KMS-11 (cell line): ENCODE data around the gene WASF2.
"Not testable (repeated sequence)": the region's sequence is repeated elsewhere in the genome, so short reads cannot be mapped to it uniquely, and the experiment has no call there.

ENCODE experiments used
- H2AFZ ChIP-seq: fragments of 200-600 bp; sonication (generic); 2 replicates; pipeline ENCODE4 v1.6.1; 2016; ENCODE audit warnings: antibody characterized with exemption, mixed run types, low read depth
- H3K27ac ChIP-seq: fragments of 200-600 bp; sonication (generic); 2 replicates; pipeline ENCODE4 v1.6.1; 2016; ENCODE audit warnings: mild to moderate bottlenecking, mixed run types
- H3K27me3 ChIP-seq: fragments of 200-600 bp; sonication (generic); 2 replicates; pipeline ENCODE4 v1.6.1; 2017; ENCODE audit warnings: mild to moderate bottlenecking, low read depth, mixed run types, moderate library complexity; ENCODE audit not compliant: insufficient read depth
- H3K36me3 ChIP-seq: fragments of 200-600 bp; sonication (generic); 2 replicates; pipeline ENCODE4 v1.6.1; 2017; ENCODE audit warnings: mild to moderate bottlenecking, mixed run types; ENCODE audit not compliant: insufficient read depth
- H3K4me1 ChIP-seq: fragments of 200-600 bp; sonication (generic); 2 replicates; pipeline ENCODE4 v1.6.1; 2016; ENCODE audit warnings: mild to moderate bottlenecking, low read depth, mixed run types; ENCODE audit not compliant: poor library complexity, severe bottlenecking
- H3K4me2 ChIP-seq: fragments of 200-600 bp; sonication (generic); 2 replicates; pipeline ENCODE4 v1.7.0; 2016; ENCODE audit warnings: mild to moderate bottlenecking, mixed run types
- H3K4me3 ChIP-seq: fragments of 200-600 bp; sonication (generic); IDR thresholded peaks from 2 replicates; pipeline ENCODE4 v1.6.1; 2017; ENCODE audit warnings: low read depth, low read length, mixed read lengths; ENCODE audit not compliant: insufficient read depth
- H3K79me2 ChIP-seq: fragments of 200-600 bp; sonication (generic); 2 replicates; pipeline ENCODE4 v1.6.1; 2016; ENCODE audit warnings: low read depth, mixed run types; ENCODE audit not compliant: insufficient read depth
- H3K9ac ChIP-seq: fragments of 200-600 bp; sonication (generic); 2 replicates; pipeline ENCODE4 v1.6.1; 2016; ENCODE audit warnings: mild to moderate bottlenecking, mixed run types
- H4K20me1 ChIP-seq: fragments of 200-600 bp; sonication (generic); 2 replicates; pipeline ENCODE4 v1.6.1; 2016; ENCODE audit warnings: mild to moderate bottlenecking, mixed run types; ENCODE audit not compliant: insufficient read depth
- TF ChIP-seq, protein P1 (sequence below): fragments of 200-600 bp; sonication (generic); conservative IDR thresholded peaks from 2 replicates; pipeline ENCODE4 v1.6.1; 2017; ENCODE audit warnings: low read depth, mild to moderate bottlenecking, antibody characterized with exemption, low read length, moderate library complexity, mixed read lengths

Gene WASF2

GRCh38 chr1:27438621-27439061, 51.3 kb downstream of the WASF2 start:
- no peak overlapping the region for H3K4me3 ChIP-seq
- TF ChIP-seq, protein P1, sequence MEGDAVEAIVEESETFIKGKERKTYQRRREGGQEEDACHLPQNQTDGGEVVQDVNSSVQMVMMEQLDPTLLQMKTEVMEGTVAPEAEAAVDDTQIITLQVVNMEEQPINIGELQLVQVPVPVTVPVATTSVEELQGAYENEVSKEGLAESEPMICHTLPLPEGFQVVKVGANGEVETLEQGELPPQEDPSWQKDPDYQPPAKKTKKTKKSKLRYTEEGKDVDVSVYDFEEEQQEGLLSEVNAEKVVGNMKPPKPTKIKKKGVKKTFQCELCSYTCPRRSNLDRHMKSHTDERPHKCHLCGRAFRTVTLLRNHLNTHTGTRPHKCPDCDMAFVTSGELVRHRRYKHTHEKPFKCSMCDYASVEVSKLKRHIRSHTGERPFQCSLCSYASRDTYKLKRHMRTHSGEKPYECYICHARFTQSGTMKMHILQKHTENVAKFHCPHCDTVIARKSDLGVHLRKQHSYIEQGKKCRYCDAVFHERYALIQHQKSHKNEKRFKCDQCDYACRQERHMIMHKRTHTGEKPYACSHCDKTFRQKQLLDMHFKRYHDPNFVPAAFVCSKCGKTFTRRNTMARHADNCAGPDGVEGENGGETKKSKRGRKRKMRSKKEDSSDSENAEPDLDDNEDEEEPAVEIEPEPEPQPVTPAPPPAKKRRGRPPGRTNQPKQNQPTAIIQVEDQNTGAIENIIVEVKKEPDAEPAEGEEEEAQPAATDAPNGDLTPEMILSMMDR, result no peak
- no peaks in the 10 kb centered on the region for H3K27me3 ChIP-seq
- no peaks in the 10 kb centered on the region for H3K36me3 ChIP-seq
- peak overlapping the region; percentile 29; the same call in 1 of the 2 replicates for H3K27ac ChIP-seq
- peak overlapping the region; percentile 13; the same call in 1 of the 2 replicates for H3K4me2 ChIP-seq
- H3K4me1 ChIP-seq, result peaks cover 40% of the 10 kb centered on the region
- H3K9ac ChIP-seq, result no peak overlapping the region
- H3K79me2 ChIP-seq, result peaks cover 30% of the 10 kb centered on the region; the same call in 1 of the 2 replicates
- H2AFZ ChIP-seq, result no peak overlapping the region
- 0 out of 2 replicates have a peak, but pooled peaks cover 4% of the 10 kb centered on the region for H4K20me1 ChIP-seq

GRCh38 chr1:27436204-27437159, 53.5 kb downstream of the WASF2 start:
- H4K20me1 ChIP-seq, result 0 out of 2 replicates have a peak, but pooled peaks cover 4% of the 10 kb centered on the region
- H3K4me1 ChIP-seq, result peaks cover 45% of the 10 kb centered on the region
- peak overlapping the region; percentile 34; the same call in 1 of the 2 replicates for H3K4me2 ChIP-seq
- H3K4me3 ChIP-seq, result no peak overlapping the region
- H3K79me2 ChIP-seq, result peaks cover 37% of the 10 kb centered on the region; the same call in 1 of the 2 replicates
- no peaks in the 10 kb centered on the region for H3K36me3 ChIP-seq
- no peak overlapping the region for H3K9ac ChIP-seq
- no peak overlapping the region for H3K27ac ChIP-seq
- H3K27me3 ChIP-seq, result no peaks in the 10 kb centered on the region
- TF ChIP-seq, protein P1, result no peak
- H2AFZ ChIP-seq, result no peak overlapping the region

DNA sequence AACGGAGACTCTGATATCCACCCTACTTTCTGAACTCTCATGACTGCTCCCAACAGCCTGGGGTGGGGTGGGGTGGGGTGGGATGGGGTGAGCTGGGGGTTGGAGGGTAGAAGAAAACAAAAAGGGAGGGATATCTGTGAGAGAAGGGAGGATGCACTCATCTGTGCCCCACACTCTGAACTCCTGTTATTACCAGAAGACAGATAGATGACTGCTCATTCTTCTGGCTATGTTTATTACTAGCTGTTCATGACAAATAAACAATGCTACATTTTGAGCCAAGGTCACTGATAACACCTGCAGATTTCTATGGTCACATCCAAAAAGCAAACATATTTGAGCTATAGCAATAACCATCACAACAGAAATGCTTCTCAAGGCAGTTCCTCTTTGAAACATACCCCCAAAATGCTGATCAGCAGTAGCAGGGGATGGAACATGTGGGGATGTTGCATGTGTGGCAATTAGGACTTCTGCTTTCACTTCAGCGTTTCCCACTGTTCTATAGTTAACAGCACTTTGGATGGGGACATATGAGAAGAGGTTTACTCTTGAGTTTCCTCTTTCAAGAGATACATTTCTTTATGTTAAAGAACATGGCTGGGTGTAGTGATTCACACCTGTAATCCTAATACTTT, 54.3 kb downstream of the WASF2 start:
- no peaks in the 10 kb centered on the region for H3K27me3 ChIP-seq
- H3K27ac ChIP-seq, result no peak overlapping the region
- no peak overlapping the region; the same call in 1 of the 2 replicates for H3K4me2 ChIP-seq
- H3K4me1 ChIP-seq, result peaks cover 46% of the 10 kb centered on the region
- no peak overlapping the region for H3K9ac ChIP-seq
- no peaks in the 10 kb centered on the region for H3K36me3 ChIP-seq
- H3K4me3 ChIP-seq, result no peak overlapping the region
- H3K79me2 ChIP-seq, result peaks cover 40% of the 10 kb centered on the region; the same call in 1 of the 2 replicates
- TF ChIP-seq, protein P1, result no peak
- H4K20me1 ChIP-seq, result 0 out of 2 replicates have a peak, but pooled peaks cover 4% of the 10 kb centered on the region
- no peak overlapping the region for H2AFZ ChIP-seq

DNA sequence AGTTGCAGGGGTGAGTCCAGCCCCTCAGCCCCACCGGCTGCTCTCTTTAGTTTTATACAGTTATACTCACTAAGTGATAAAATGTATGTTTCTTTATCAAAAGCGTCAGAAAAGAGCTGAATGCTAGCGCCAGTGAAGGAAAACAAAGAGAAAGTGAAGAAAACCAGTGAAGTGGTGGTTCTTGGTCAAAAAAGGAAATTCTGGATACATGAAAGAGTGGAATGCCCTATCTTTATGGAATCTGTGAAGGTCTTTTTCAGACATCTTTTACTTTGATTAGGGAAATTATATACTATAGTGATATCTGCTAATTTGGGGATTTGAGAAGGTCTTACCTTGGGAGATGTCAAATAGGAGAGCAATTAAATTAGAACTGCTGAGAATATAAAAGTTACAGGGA, 56.3 kb downstream of the WASF2 start:
- Histone ChIP-seq H4K20me1 (no peaks in the 10 kb centered on the region), H3K9ac (no peak overlapping the region)

GRCh38 chr1:27432725-27433124, 57.2 kb downstream of the WASF2 start:
- peaks cover 26% of the 10 kb centered on the region; the same call in 1 of the 2 replicates for H3K79me2 ChIP-seq
- not testable (repeated sequence) for H3K36me3 ChIP-seq, H3K27me3 ChIP-seq, H3K27ac ChIP-seq, H3K4me3 ChIP-seq, H4K20me1 ChIP-seq, H3K9ac ChIP-seq, H2AFZ ChIP-seq, H3K4me2 ChIP-seq
- peaks cover 28% of the 10 kb centered on the region for H3K4me1 ChIP-seq

More for the DNA sequence above, 56.3 kb downstream of the WASF2 start:
- no peak overlapping the region for H3K27ac ChIP-seq
- TF ChIP-seq, protein P1, result no peak
- H3K4me2 ChIP-seq, result no peak overlapping the region
- no peaks in the 10 kb centered on the region for H3K27me3 ChIP-seq
- H3K4me3 ChIP-seq, result no peak overlapping the region
- peaks cover 38% of the 10 kb centered on the region for H3K4me1 ChIP-seq
- no peak overlapping the region for H2AFZ ChIP-seq
- H3K79me2 ChIP-seq, result peaks cover 31% of the 10 kb centered on the region; the same call in 1 of the 2 replicates
- no peaks in the 10 kb centered on the region for H3K36me3 ChIP-seq
